ENCODE measurements around the gene AIMP2.

- TF ChIP-seq CTCF (conservative IDR thresholded peaks at IDR 0.05; ENCODE audit: low read length) (peak; percentile 75), EZH2phosphoT487 (IDR thresholded peaks at IDR 0.05; ENCODE audit: borderline replicate concordance) (no peak)
Measured at GRCh38 chr7:5997210-5997808, 11.8 kb upstream of the AIMP2 start.

Data from Loucy (cell line).